ENCODE results near the gene ADORA1. TPM values are rescaled to one million over a fixed set of nuclear protein-coding genes. Genes with fewer than 3 reads are reported as not detected.

The ADORA1 gene
- total RNA-seq, 1 experiment from 2014 or later, result 0.89 TPM

DNA sequence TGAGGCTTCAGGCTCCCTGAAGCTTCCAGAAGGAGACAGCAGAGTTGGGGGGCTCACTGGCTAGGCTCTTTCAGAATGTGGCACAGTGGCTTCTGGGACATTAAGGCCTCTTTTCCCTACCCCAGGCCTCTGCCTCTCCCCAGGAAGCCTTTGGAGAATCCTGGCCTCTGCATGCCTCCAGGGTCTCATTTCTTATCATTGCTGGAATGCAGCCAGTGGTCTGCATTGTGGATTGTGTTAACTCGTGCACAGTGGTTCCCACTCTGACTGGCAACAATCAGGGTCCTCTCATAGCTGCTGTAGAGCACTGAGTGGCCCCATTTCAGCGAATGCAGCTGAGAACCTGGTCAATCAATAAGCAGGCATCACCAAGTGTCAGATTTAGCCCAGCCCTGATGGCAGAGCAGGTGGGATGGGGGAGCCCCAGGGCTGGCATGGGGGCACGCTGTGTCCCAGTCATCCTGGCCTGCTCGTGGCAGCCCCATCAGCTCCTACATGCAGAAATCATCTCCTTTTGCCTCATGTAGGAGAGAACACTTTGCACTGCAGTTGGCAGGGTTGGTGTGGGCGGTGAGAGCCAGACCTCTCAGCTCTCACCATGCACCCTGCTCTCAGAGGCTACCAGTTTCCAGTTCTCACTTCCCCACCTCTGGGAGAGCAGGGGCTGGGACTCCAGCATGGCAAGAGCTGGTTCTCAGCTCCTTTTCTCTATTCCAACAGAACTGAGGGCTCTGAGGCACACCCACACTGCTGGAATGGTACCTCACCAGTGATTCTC is 13.4 kb downstream of the ADORA1 start:
- no peak for DNase-seq (ENCODE audit: low spot score)

DNA sequence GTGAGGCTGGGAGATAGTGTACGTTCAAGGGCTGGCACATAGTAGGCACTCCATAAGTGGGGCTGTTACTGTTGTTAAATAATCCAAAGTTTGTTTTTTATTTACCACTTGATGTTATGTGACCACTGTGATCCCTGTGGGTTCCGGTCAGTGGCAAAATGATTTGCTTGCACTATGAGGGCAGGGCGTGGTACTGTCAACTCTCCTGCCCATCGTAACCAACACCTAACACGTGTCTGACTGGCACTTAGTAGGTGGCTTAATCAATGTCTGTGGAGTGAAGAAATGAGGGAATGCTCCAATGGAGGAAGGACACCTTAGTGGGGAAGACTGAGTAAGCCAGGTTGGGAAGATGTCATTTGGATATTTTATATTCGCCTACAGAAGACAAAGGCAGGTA is 14.6 kb downstream of the ADORA1 start:
- no peak for DNase-seq (ENCODE audit: low spot score)

DNA sequence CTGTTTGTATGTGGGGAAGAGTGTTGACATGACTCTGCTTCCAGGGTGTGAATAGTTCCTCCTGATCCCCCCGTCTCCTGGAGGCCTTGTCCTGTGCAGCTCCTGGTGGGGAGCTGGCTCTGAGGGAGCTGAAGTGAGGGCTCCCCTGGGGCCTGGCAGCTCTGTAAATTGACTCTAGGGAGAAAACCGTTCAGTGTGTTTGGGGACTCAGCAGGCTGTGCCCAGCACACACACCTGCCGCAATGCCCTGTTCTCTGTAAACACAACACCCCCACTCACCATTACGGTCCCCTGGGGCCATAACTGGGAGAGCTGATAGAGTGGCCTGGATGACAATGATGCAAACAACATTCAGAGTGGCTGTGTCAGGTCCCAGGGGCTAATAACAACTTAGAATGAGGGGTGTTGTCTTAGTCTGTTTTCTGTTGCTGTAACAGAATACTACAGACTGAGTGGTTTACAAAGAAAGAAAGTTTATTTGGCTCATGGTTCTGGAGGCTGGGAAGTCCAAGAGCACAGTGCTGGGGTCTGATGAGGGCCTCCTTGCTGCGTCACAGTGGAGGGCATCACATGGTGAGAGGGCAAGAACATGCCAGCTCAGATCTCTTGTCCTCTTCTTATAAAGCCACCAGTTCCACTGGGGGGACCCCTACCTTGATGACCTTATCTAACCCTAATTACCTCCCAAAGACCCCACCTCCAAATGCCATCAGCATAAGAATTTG is 15.3 kb downstream of the ADORA1 start:
- no peak for DNase-seq (ENCODE audit: low spot score)

DNA sequence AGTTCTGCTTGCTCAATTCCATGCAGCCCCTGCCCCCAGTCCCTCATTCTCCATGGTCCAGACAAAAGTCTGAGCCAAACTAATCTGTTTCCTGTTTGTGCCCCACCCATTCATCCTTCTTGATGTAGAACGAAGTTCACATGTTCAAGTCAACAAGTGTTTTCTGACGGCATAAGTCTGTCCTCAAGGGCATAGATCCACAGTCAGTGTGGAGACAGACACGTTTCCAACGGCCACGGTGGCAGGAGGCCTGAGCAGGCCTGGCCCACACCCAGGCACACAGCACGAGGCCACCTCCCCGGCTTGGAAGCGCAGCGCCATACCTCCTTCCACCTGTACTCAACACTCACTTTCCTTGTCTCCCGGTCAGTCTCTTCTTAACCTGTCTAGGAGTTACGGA is 16.1 kb downstream of the ADORA1 start:
- no peak for DNase-seq (ENCODE audit: low spot score)

DNA sequence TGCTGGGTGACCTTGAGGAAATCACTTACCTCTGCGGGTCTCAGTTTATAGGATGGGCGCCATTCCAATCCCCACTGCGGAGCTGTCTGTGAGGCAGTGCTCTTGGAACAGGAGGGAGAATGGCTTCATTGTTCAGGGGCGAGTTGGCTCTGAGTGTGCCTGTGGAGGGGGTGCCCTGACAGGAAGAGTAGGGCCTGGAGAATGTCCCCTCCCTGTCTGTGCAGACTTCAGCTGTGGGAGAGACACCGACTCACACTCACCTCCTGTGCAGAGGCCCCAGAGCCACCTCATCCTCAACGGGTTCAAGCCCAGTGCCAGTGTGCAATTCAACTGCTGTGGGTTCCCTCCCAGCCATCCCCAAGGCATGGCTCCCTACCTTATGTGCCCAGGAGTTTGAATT is 17.1 kb downstream of the ADORA1 start:
- DNase-seq (ENCODE audit: low spot score), result no peak

DNA sequence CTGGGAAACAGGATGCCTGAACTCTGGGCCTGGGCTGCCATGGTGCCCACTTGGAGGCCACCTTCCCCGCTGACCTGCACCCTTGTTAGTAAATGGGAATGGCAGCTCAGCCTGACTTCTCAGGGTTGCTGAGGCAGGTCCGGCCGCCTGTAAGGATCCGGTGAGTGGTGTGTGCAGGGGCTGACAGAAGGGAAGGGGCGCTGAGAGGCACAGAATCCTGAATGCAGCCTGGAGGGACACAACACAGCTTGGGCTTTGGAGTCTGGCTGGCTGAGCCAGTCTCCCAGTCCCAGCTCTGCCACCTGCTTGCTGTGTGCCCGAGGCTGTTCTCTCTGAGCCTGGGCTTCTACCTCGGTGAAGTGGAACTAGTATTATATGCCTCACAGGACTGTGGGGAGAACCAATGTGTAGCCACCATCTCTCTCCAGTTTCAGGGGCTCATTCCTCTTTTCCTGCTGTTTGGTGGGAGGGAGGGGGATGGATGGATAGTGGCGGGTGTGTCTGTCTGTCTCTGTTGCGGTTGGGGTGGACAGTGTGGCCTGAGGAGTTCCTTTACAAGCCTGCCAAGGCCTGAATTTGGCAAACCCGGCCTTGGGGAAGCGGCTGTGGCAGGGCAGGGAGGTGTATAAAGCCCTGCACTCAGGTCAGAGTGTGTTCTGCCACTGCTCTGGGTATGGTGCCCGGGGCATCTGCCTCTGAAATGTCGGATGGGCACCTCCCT is 18.0 kb downstream of the ADORA1 start:
- no peak for DNase-seq (ENCODE audit: low spot score)

DNA sequence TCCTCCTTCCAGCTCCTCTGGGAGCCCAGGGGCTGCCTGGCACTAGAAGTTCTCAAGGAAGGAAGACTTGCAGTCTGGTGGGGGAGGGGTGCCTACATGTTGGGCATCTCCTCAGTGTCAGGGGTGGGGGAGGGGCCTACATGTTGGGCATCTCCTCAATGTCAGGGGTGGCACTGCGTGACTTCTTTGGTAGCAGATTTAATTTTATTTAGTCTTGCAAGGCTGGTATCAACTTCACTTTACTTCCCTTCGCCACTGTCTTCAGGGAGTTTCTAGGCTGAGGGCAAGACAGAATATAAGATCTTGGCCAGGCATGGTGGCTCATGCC is 18.5 kb downstream of the ADORA1 start:
- DNase-seq (ENCODE audit: low spot score), result no peak

DNA sequence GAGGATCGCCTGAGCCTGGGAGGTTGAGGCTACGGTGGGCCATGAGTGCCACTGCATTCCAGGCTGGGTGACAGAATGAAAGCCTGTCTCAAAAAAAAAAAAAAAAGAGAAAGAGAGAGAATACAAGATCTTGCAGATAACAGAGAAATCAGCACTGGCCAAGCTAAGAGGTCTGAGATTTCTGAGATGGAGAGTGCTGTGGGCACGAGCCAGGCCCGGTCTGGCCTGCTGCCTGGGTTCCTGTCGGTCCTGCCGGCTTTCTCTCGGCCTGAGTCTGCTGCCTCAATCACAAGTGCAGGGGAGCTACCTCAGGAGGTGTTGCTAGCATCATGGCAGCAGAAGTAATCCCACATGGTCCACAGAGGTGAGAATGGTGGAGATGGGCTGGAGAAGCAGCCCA is 19.0 kb downstream of the ADORA1 start:
- no peak for DNase-seq (ENCODE audit: low spot score)

DNA sequence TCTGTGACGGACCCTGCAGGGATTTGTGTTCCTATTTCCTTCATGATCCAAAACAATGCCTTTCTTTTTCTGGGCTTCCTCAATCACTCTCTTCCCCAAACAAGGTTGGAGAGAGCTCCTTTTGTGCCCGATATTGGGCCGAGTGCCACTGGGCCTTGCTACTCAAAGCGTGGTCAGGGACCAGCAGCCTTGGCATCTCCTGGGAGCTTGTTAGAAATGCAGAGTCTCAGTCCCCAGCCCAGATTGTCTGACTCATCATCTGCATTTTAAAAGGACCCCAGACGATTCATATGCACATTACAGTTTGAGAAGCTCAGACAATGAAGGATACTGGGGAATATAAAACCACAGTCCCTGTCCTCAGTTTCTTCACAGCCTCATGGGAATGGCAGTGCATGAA is 19.9 kb downstream of the ADORA1 start:
- DNase-seq (ENCODE audit: low spot score), result no peak

DNA sequence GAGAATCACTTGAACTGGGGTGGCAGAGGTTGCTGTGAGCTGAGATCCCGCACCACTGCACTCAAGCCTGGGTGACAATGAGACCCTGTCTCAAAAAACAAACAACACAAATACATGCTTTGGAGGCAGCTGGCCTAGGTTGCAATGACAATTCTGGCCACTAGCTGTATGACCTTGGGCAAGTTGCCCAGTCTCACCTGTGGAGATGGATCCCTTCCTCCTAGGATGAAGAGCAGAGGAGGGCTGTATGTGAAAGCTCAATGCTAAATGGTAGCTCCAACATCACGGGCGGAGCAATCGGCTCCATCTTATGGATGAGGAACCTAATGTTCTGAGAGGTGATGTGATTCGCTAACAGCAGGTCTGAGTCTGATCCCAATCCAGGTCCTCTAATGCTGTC is 20.6 kb downstream of the ADORA1 start:
- peak; percentile 57 for DNase-seq (ENCODE audit: low spot score)

DNA sequence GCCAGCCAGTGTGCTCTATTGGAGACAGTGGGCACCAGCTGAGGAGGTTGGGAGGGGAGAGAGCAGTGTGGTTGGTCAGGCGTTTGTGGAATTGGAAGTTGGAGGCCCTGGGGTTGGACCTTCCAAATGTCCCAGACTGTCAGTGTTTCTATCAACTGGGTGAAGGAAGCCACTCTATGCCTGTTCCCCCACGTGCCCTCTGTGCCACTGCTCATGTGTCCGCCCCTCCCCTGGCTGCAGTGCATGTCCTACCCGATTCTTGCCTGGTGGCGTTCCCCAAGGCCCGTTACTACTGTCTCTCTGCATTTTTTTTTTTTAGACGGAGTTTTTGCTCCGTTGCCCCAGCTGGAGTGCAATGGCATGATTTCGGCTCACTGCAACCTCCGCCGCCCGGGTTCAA is 21.1 kb downstream of the ADORA1 start:
- no peak for DNase-seq (ENCODE audit: low spot score)

DNA sequence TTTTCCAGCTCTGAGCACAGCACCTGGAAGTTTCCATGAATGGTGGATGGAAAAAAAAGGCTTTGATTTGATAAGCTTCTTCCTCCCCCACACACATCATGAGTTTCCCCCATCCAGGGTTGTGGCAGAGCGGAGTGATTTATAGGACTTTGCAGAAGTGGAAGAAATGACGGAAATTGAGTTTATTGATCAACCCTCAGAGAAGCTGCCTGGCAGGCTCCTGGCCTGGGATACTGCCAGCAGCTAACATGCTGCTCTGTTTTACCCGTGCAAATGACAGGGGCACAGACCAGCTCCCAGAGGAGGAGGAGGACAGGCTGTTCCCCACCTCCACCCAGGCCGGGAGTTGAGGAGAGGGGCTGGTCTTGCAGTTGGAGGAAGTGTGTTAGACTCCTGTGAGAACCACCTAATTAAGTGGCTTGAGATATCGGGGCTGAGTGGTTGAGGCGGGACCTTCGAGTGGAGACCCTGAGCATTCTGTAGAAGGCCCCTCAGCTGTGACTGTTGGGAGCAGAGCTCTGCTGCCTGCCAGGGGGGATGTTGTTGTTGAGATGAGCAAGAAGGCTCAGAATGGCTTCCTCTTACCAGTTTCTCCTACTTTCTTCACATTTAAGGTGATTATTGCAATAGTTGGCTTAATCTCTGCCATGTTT is 21.8 kb downstream of the ADORA1 start:
- DNase-seq (ENCODE audit: low spot score), result no peak

DNA sequence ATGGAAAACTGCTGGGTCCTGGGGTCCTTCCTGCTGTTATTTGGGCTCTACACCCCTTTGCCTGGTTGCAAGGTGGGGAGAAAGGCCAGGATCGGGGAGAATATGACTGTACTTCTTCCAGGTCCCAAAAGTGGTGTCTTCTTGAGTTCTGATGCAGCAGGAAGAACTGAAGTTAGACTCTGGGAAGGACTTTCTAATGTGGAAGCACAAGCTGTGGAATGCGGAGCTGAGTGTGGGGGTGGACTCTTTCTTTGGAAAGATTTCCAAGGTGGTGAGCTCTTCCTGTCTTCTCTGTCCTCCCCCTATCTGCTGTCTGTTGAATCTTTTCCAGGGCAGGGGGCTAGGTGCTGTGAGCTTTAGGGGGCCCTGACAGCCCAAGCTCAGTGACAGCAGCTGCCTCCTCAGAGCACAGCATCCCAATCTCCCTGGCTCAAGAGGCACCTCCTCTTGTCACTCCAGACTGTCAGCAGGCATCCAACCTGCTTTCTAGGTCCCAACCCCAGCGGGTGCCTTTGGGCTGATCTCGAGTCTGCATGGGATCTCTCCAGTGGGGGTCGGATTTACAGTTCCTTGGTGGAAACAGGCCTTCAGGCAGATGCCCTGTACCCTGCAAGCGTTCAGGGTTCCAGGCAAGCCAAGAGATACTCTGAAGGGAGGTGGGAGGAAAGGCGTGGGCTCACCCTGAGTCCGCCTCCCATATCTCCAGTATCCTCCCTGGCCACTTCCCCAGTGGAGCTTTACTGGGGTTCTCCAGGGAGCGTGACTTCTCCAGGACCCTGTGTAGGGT is 23.2 kb downstream of the ADORA1 start:
- no peak for DNase-seq (ENCODE audit: low spot score)

DNA sequence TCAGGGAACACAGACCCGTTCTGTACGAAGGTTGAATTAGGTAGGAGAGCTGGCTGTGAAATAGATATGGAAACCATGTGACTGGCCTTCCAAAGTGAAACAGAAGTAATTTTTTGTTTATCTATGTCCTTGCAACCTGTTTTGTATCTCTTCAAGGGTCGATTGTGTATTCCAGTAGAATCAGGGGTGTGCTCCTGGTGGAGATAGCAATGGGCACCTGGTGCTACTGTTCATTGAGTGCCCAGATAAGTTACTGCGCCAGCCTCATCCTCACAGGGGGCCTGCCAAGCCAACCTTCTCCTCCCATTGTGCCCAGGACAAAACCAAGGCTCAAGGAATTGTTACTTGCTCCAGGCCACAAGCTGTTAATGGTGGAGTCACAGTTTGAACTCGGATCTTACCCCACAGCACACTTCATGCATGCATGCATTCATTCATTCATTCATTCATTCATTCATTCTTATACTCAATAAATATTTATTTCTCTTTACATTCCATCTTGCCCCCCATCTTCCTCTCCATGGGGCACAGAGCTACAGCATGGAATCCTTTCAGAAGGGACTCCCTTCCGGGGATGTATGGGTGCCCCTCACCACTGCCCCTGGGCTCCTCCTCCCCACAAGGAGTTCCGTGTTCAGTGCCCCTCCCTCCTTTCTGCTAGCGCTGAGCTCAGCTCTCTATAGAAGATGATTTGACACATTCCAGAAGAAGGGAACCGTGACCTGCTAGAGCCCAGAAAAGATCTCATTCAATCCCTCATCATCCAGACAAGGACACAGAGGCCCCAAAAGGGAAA is 24.0 kb downstream of the ADORA1 start:
- DNase-seq (ENCODE audit: low spot score), result no peak

DNA sequence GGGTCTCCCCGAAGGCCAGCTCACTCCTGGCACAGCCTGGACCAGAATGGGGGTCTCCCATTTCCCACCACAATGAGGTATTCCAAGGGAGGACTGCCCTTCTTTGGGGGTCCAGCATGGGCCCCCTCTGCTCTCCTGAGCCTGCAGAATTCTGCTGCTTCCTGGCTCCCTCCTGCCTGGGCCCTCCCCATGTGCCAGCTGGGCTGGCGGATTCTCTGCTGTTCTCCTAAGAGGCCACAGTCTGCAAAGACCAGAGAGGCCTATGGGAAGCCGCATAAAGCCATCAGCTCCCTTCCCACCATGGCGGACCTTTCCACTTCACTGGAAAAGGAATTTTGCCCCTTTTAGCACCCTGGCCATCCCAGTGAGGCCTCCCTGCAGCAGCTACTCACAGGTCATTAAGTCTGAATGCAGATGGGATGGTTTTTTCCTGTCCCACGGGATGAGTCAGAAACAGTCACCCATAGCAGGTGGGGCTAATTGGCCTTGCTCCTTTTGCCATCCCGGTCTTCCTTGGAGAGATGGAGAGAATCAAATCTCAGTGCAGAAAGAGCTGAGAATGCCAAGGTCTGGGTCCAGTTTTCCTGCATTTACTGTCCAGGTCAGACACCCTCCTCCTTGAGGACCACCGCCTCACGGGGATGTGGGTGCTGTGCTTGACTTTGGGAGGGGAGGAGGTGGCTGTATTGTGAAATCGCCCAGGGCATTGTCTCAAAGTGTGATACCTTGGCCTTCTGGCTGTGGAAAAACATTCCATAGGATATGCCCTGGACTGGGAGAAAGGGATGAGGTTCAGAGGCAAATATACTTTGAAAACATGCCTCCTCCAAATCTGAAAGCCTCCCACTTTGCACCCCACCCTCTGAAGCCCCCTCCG is 24.9 kb downstream of the ADORA1 start:
- DNase-seq (ENCODE audit: low spot score), result no peak

DNA sequence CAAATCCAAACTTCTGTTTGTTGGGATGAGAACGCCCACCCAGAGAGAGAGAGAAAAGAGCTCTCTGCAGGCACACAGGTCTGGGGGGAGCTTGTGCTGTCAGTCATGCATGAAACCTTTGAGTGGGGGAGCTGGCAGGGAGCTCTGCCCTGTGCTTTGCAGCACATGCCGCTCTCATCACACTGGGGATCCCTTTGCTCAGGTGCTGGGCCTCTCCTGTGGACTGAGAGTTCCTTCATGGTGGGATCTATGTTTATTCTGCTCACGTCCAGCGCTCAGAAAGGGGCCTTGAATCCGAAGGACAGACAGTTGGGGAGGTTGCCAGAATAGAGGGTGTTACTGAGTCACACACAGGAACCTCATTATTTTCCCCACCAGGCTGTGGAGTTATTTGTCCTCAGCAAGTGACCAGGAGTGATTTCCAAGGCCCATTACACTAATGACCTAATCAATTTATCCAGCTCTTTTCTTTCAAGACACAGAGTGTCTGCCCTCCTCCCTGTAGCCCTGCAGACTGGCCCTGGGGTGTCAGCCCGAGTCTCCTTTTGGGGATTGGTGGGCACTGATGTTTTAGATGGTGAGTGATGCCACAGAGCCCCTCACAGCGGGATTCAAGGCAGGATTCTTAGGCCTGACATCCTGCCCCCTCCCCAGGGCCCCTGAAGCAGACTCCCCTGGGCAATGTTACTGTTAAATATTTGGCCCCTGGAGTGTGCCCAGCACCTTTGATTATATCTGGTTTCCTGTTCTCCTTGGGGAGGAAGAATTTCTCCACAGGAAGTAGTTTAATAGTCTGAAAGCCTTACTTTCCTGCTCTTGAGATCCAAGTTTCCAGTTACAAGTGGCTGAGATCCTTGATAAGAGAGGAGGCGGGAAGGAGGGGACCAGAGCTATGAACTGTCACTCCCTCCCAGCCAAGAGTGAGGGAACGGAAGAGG is 25.8 kb downstream of the ADORA1 start:
- no peak for DNase-seq (ENCODE audit: low spot score)

DNA sequence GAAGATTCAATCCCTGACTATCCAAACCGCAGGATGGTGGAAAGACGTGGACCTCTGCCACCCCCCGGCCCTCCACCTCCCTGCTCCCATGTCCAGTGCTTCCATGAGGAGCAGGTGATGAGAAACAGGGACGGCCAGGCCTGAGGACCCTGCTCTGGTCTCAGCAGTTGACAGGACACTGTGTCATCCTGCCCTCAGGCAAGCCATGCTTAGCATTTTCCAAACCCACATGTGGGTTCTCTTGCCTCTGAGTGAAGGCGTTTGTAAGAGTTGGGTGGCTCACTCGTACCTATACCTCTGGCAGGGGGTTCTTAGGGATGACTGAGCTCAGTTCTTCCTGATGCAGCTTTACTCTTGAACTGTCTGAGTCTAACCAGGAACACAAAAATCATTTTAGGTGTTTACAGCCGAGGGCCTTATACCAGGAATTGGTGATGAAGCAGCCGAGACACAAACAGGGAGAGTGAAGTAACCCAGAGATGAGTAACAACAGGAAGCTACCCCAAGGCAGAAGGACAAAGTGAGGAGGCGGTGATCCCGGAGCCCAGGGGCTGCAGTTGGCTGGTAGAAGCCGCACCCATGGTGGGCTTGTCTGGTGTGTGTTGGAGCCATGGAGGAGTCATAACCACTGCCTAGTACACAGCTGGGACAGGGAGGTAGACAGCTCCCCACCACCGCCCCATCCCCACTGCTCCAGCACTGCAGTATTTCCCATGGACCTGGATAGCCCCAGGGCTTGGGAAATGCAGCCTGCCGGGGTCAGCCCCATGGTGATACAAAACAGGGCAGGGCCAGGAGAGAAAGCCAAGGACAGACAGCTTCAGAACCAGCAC is 26.7 kb downstream of the ADORA1 start:
- DNase-seq (ENCODE audit: low spot score), result no peak

DNA sequence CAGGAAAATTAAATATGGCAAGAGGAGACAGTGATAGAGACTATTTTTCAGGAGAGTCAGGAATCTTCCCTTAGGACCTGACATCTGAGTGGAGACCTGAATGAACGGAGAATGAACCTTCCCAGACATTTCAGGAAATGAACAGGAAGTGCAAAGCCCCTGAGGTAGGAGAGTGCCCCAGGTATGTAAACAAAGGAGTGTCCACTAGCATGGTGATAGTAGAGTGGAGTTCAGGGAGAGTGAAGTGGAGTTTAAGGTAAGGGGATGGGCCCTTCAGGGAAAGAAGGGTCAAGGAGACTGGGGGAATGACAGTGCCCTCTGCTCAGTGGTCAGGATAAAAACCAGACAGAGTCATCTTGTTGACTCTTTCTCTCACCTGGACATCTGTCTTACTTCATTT is 28.8 kb downstream of the ADORA1 start:
- peak; percentile 15 for DNase-seq (ENCODE audit: low spot score)

Measured in HT-29 (cell line).